IPS-20b (cell line): ENCODE results near the gene CDKN1A.

Experiments used
- H3K27ac ChIP-seq: one replicate; pipeline ENCODE4 v1.5.1; 2013; ENCODE audit warnings: low read length
- H3K27me3 ChIP-seq: 2 replicates; pipeline ENCODE4 v1.6.1; 2013; ENCODE audit warnings: mild to moderate bottlenecking, low read length, inconsistent platforms; ENCODE audit not compliant: insufficient read depth
- H3K36me3 ChIP-seq: 2 replicates; pipeline ENCODE4 v1.6.1; 2013; ENCODE audit warnings: low read depth, mild to moderate bottlenecking, inconsistent platforms, low read length, moderate library complexity; ENCODE audit not compliant: insufficient read depth
- H3K4me1 ChIP-seq: 2 replicates; pipeline ENCODE4 v1.6.1; 2013; ENCODE audit warnings: mild to moderate bottlenecking, control low read depth, inconsistent platforms, low read length, moderate library complexity; ENCODE audit not compliant: insufficient read depth
- H3K4me3 ChIP-seq: 2 replicates; pipeline ENCODE4 v1.5.1; 2013; ENCODE audit warnings: mild to moderate bottlenecking, low read length, inconsistent platforms
- H3K9ac ChIP-seq: 2 replicates; pipeline ENCODE4 v1.6.1; 2013; ENCODE audit warnings: low read depth, mild to moderate bottlenecking, inconsistent platforms, low read length, moderate library complexity
- H3K9me3 ChIP-seq: 2 replicates; pipeline ENCODE4 v1.6.1; 2013; ENCODE audit warnings: mild to moderate bottlenecking, low read depth, low read length, inconsistent platforms; ENCODE audit not compliant: insufficient read depth

Gene CDKN1A

DNA sequence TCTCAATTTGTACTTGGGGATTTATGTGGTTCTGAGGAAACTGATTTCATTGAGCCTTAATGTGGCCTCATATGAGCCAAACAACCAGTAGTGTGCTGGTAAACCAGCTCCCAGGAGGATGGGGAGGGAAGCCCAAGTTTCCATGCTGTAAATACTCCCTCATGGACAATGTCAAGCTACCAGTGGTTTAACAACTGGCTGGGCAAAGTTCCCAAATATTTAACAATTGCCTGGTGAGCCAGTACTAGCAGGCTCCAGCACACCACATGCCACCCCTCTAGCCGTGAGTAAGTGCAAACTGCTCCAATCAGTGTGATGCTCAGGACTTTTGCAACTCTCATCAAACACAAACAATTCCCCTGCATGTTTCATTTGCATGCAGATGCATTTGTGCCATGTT, 19.2 kb upstream of the CDKN1A start:
- Histone ChIP-seq H3K9ac (no peak overlapping the region), H3K4me3 (no peak overlapping the region), H3K27ac (no peak overlapping the region), H3K9me3 (no peaks in the 10 kb centered on the region), H3K4me1 (no peaks in the 10 kb centered on the region; the same call in 1 of the 2 replicates), H3K36me3 (no peaks in the 10 kb centered on the region), H3K27me3 (peaks cover 11% of the 10 kb centered on the region)

- peaks cover under 1% of the 10 kb centered on the region; the same call in 1 of the 2 replicates for H3K4me1 ChIP-seq
- H3K27ac ChIP-seq: no peak overlapping the region
- H3K36me3 ChIP-seq: no peaks in the 10 kb centered on the region
- H3K27me3 ChIP-seq: peaks cover 11% of the 10 kb centered on the region
- peak overlapping the region; percentile 32 for H3K4me3 ChIP-seq
- H3K9me3 ChIP-seq: no peaks in the 10 kb centered on the region
- no peak overlapping the region for H3K9ac ChIP-seq
These were observed 17.6 kb upstream of the CDKN1A start for GRCh38 chr6:36660771-36661471.

DNA sequence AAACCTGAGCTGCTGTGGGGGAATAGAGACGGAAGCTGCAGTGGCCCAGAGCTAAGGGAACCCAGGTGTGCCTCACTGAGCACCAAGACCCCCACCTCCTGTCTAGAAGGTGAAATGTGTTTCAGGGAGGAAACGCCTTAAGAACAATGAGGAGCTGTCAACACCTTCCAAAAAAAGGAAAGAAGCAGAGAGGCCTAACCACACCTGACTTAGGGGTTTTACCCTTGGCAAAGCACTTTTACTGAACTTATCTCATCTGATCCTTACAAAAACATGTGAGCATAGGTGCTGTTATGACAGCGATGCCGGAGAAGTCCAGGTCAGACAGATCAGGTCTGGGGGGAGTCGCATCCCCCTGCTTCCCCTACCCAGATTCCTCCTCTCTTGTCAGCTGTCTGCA, 16.1 kb upstream of the CDKN1A start:
- H3K4me1 ChIP-seq: peaks cover 15% of the 10 kb centered on the region
- H3K27ac ChIP-seq: no peak overlapping the region
- no peak overlapping the region for H3K9ac ChIP-seq
- no peaks in the 10 kb centered on the region for H3K9me3 ChIP-seq
- no peaks in the 10 kb centered on the region for H3K36me3 ChIP-seq
- peaks cover 11% of the 10 kb centered on the region for H3K27me3 ChIP-seq
- no peak overlapping the region for H3K4me3 ChIP-seq

DNA sequence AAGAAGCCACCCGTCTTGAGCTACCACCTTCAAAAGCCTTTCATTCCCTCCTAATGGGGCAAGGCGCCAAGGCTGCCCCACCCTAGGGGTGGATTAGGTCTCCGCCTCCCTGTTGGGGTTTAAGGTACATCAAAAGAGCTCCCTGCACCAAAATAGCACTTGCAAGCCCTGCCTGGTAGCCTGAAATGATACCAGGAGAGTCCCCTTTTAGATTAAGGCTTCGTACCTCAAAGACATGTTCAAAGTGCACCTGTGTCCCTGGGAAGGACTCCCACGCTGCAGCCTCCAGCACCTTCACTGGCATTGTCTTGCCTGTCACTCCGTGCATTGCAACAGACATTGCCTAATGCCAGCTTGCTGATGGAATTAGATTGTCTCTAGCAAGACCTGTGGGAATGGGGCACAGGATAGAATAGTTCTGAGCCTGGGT, 15.7 kb upstream of the CDKN1A start:
- H3K9ac ChIP-seq: no peak overlapping the region; the same call in 1 of the 2 replicates
- peaks cover 11% of the 10 kb centered on the region for H3K27me3 ChIP-seq
- H3K9me3 ChIP-seq: no peaks in the 10 kb centered on the region
- H3K36me3 ChIP-seq: no peaks in the 10 kb centered on the region
- peaks cover 18% of the 10 kb centered on the region for H3K4me1 ChIP-seq
- no peak overlapping the region for H3K4me3 ChIP-seq
- H3K27ac ChIP-seq: no peak overlapping the region

DNA sequence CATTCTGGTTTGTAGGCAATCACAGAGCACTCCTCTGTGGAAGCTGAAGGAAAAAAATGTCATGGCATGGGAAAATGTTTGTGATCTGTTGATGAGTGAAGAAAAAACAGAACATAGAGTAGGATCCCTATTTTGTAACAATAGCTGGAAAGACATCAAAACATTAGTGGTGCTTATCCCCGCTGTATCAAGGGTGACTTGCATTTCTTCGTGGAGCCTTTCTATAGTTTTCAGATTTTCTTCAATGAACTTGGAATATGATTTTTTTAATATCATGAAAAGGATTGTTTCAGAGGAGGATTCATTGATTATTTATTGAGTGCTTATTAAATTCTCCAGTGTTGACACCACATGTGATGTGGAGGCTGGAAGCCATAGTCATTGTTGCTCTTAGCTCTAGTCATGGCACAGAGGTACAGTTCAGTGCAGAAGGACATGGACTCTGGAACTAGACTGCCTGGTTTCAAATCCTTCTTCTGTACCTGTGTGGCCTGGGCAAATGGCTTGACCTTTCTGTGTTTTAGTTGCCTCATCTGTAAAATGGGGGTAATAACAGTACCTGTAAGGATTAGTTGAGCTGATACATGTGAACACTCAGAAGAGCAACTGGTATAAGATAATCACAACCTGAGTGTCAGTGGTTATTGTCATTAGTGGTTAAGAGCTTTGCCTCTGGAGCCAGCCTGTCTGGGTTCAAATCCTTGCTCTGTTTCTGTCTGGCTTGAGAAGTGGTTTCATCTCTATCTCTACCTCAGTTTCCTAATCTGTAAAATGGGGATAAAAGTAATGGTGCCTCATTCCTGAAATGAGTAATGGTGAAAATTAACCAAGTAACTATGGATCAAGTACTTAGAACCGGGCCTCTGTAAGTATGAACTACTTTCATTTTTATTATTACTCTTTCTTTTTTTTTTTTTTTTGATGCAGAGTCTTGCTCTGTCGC, 14.7 kb upstream of the CDKN1A start:
- Histone ChIP-seq H3K9ac (no peak overlapping the region), H3K4me3 (no peak overlapping the region), H3K27ac (no peak overlapping the region), H3K9me3 (no peaks in the 10 kb centered on the region), H3K4me1 (peaks cover 18% of the 10 kb centered on the region), H3K36me3 (no peaks in the 10 kb centered on the region), H3K27me3 (peaks cover 11% of the 10 kb centered on the region)

GRCh38 chr6:36665180-36665579, 13.3 kb upstream of the CDKN1A start:
- Histone ChIP-seq H3K27ac (no peak overlapping the region), H3K4me1 (peaks cover 25% of the 10 kb centered on the region), H3K9ac (no peak overlapping the region), H3K4me3 (no peak overlapping the region), H3K9me3 (no peaks in the 10 kb centered on the region), H3K36me3 (no peaks in the 10 kb centered on the region), H3K27me3 (peaks cover 11% of the 10 kb centered on the region)

DNA sequence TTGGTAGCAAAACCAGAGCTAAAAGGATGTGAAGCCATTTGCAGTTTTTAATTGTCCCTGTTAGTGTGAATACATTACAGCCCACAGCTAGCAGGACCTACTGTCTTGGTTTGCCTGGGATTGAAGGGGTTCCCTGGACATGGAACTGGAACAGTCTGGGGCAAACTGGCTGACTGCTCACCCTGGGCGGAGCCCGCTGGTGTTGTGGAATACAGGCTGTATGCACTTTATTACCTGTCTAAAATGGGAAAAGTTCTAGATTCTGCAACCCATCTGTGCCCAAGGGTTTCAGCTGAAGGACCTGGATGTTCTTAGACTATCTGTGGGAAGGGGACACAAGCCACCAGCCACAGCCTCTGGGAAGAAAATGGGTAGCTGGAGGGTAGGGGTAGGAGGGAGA, 12.2 kb upstream of the CDKN1A start:
- Histone ChIP-seq H3K27ac (peak overlapping the region; percentile 14), H3K27me3 (peaks cover 6% of the 10 kb centered on the region), H3K4me1 (peaks cover 25% of the 10 kb centered on the region), H3K9me3 (no peaks in the 10 kb centered on the region), H3K4me3 (peak overlapping the region; percentile 3; the same call in 1 of the 2 replicates), H3K36me3 (no peaks in the 10 kb centered on the region), H3K9ac (peak overlapping the region; percentile 54; the same call in 1 of the 2 replicates)

- H3K9me3 ChIP-seq: no peaks in the 10 kb centered on the region
- H3K36me3 ChIP-seq: no peaks in the 10 kb centered on the region
- peak overlapping the region; percentile 54; the same call in 1 of the 2 replicates for H3K9ac ChIP-seq
- peaks cover 25% of the 10 kb centered on the region for H3K4me1 ChIP-seq
- no peak overlapping the region for H3K27ac ChIP-seq
- no peaks in the 10 kb centered on the region for H3K27me3 ChIP-seq
- peak overlapping the region; percentile 3; the same call in 1 of the 2 replicates for H3K4me3 ChIP-seq
These were observed 11.5 kb upstream of the CDKN1A start for GRCh38 chr6:36666826-36667591.

GRCh38 chr6:36668591-36668990, 9.9 kb upstream of the CDKN1A start:
- Histone ChIP-seq H3K9me3 (no peaks in the 10 kb centered on the region), H3K27ac (no peak overlapping the region), H3K27me3 (no peaks in the 10 kb centered on the region), H3K4me1 (peaks cover 25% of the 10 kb centered on the region), H3K4me3 (no peak overlapping the region), H3K9ac (no peak overlapping the region), H3K36me3 (no peaks in the 10 kb centered on the region)

DNA sequence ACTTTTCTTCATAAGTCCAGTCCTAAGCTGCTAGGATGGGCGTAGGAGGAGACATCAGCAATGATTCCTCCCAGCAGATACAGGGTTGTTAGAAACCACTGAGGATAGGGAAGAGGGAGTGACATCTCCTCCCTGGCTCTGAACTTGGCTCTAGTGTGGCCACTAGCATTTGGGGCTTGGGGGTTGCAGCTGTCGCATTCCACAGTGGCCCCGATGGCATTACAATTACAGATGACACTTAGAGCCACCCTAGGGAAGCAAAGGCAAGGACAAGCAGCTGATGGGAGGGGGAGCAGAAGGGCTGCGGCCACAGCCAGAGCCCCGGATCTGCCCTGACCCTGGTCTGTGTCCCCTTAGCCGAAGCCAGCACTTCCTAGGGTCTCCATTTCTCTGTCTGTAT, 9.5 kb upstream of the CDKN1A start:
- H3K4me1 ChIP-seq: peaks cover 25% of the 10 kb centered on the region
- no peak overlapping the region for H3K4me3 ChIP-seq
- no peak overlapping the region for H3K27ac ChIP-seq

DNA sequence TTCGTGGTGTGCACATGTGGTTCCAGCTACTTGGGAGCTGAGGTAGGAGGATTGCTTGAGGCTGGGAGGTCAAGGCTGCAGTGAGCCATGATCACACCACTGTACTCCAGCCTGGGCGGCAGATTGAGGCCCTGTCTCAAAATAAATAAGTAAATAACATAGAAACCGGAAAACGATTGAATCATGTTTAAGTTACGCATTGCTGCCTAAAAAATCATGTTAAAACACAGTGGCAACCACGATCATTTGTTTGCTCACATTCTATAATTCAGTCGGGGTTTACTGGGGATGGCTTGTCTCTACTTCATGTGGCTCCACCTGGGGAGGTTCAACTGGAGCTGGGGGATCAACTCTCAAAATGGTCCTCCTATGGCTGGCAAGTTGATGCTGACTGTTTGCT, 8.2 kb upstream of the CDKN1A start:
- H3K4me3 ChIP-seq: no peak overlapping the region
- H3K9me3 ChIP-seq: no peaks in the 10 kb centered on the region
- no peak overlapping the region for H3K9ac ChIP-seq
- H3K27me3 ChIP-seq: no peaks in the 10 kb centered on the region
- peaks cover 25% of the 10 kb centered on the region for H3K4me1 ChIP-seq
- H3K27ac ChIP-seq: no peak overlapping the region
- H3K36me3 ChIP-seq: no peaks in the 10 kb centered on the region

More for the DNA sequence above, 9.5 kb upstream of the CDKN1A start:
- Histone ChIP-seq H3K36me3 (no peaks in the 10 kb centered on the region), H3K27me3 (no peaks in the 10 kb centered on the region), H3K9ac (no peak overlapping the region), H3K9me3 (no peaks in the 10 kb centered on the region)
